ENCODE data around the gene CRACDL.

CRACDL gene

GRCh38 chr2:98897746-98898145 lies 38.3 kb downstream of the CRACDL start:
- H3K4me3 ChIP-seq (ENCODE audit: control insufficient read depth, low read depth, low read length) = no peak overlapping the region
- TF ChIP-seq CTCF (IDR thresholded peaks at IDR 0.05; ENCODE audit: control insufficient read depth, insufficient read depth, low read depth, low read length, missing control alignments) = no peak
- DNase-seq (ENCODE audit: low read depth) = no peak

DNA sequence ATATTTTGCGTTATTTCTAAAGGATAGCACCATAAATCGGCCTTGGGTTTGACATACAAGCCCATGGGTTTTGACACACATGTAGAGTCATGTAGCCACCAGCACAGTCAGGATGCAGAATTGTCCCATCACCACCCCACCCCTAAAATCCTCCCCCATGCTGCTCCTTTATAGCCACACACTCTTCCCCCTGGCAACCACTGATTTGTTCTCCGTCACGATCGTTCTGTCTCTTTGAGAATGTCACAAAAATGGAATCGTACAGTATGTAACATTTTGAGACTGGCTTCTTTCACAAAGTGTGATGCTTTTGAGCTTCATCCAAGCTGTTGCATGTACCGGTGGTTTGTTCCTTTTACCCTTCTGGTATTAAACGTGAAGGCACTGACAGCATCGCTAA lies 39.1 kb downstream of the CRACDL start:
- no peak for DNase-seq (ENCODE audit: low read depth)
- no peak overlapping the region for H3K4me3 ChIP-seq (ENCODE audit: control insufficient read depth, low read depth, low read length)
- no peak for TF ChIP-seq CTCF (IDR thresholded peaks at IDR 0.05; ENCODE audit: control insufficient read depth, insufficient read depth, low read depth, low read length, missing control alignments)

DNA sequence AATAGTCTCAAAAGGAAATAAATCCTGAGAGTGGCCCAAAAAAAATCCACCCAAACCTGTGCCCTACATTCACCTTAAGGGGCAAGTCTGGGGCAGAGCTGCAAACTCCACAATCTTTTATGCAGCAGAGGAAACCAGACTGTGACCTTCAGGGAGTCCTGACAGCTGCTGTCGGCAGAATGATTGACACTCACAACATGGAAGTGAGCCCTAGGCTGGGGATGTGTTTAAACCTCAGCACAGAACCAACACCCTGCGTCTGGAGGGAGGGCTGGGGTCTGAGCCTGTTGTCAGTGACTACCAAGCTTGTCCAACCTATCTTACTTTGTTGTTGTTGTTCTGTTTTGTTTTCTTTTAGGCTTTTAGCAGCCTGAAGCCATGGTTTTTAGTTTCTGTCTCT lies 39.6 kb downstream of the CRACDL start:
- no peak overlapping the region for H3K4me3 ChIP-seq (ENCODE audit: control insufficient read depth, low read depth, low read length)
- DNase-seq (ENCODE audit: low read depth) = no peak
- TF ChIP-seq CTCF (IDR thresholded peaks at IDR 0.05; ENCODE audit: control insufficient read depth, insufficient read depth, low read depth, low read length, missing control alignments) = no peak

- H3K4me3 ChIP-seq (ENCODE audit: control insufficient read depth, low read depth, low read length) = no peak overlapping the region
- TF ChIP-seq CTCF (IDR thresholded peaks at IDR 0.05; ENCODE audit: control insufficient read depth, insufficient read depth, low read depth, low read length, missing control alignments) = no peak
- no peak for DNase-seq (ENCODE audit: low read depth)
These were observed 40.1 kb downstream of the CRACDL start for GRCh38 chr2:98895901-98896300.

GRCh38 chr2:98895221-98895620 lies 40.8 kb downstream of the CRACDL start:
- no peak overlapping the region for H3K4me3 ChIP-seq (ENCODE audit: control insufficient read depth, low read depth, low read length)
- no peak for DNase-seq (ENCODE audit: low read depth)
- TF ChIP-seq CTCF (IDR thresholded peaks at IDR 0.05; ENCODE audit: control insufficient read depth, insufficient read depth, low read depth, low read length, missing control alignments) = no peak

- no peak for DNase-seq (ENCODE audit: low read depth)
- TF ChIP-seq CTCF (IDR thresholded peaks at IDR 0.05; ENCODE audit: control insufficient read depth, insufficient read depth, low read depth, low read length, missing control alignments) = no peak
- no peak overlapping the region for H3K4me3 ChIP-seq (ENCODE audit: control insufficient read depth, low read depth, low read length)
These were observed 41.6 kb downstream of the CRACDL start for GRCh38 chr2:98894331-98895000.
